Right lobe of liver (tissue), 4 donors: ENCODE data around the gene CACNA2D2.

ENCODE experiments used
- POLR2A ChIP-seq: fragments of 450-650 bp; IDR thresholded peaks from one replicate; pipeline ENCODE4 v1.6.1; 2017; ENCODE audit warnings: antibody characterized with exemption, mild to moderate bottlenecking
- TF ChIP-seq, protein P1 (sequence below), 4 donors: fragments of 200-600 bp in 3 of 4; fragments of 450-650 bp in 1 of 4; IDR thresholded peaks; one replicate each; pipeline versions ENCODE4 v1.5.1 to v1.8.0; 2016 to 2022; ENCODE audit warnings: antibody characterized with exemption in 4 of 4, mild to moderate bottlenecking in 2 of 4
- donor health status: DM: no; HTN: no; CAD: no.
- donor health status: DM: no; HTN: no; CAD: no.
- donor health status: DM: no; HTN: yes; CAD: no.

DNA sequence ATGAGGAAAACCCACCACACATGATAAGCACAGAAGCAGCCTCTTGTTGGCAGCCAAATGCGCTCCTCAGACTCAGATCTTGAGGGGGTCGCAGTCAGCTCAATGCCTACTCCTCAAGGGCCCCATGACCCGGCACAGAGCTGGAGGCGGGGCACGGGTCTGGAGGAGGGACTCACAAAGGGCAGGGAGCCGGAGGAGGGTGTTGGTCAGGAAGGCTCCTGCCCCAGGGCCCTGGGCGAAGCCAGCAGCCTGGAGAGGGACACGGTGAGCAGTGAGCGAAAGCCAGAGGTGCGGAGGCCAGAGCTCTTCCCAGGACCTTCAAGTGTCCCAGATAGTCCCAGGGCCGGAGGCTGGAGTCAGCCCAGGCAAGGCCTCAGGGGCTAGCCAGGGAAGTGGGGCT is 9.8 kb downstream of the CACNA2D2 start:
- TF ChIP-seq, protein P1, sequence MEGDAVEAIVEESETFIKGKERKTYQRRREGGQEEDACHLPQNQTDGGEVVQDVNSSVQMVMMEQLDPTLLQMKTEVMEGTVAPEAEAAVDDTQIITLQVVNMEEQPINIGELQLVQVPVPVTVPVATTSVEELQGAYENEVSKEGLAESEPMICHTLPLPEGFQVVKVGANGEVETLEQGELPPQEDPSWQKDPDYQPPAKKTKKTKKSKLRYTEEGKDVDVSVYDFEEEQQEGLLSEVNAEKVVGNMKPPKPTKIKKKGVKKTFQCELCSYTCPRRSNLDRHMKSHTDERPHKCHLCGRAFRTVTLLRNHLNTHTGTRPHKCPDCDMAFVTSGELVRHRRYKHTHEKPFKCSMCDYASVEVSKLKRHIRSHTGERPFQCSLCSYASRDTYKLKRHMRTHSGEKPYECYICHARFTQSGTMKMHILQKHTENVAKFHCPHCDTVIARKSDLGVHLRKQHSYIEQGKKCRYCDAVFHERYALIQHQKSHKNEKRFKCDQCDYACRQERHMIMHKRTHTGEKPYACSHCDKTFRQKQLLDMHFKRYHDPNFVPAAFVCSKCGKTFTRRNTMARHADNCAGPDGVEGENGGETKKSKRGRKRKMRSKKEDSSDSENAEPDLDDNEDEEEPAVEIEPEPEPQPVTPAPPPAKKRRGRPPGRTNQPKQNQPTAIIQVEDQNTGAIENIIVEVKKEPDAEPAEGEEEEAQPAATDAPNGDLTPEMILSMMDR (IDR thresholded peaks at IDR 0.05), result no peak
- no peak for TF ChIP-seq POLR2A
